Type B pancreatic cell (in vitro differentiated cells): Measurements from ENCODE around the gene AK1. TPM values are rescaled to one million over a fixed set of nuclear protein-coding genes. Genes with fewer than 3 reads are reported as not detected.

Source experiments
- DNase-seq: peaks from one replicate; pipeline ENCODE4 v3.0.0; 2021; ENCODE audit warnings: mixed read lengths; ENCODE audit not compliant: unreplicated experiment; ENCODE audit errors: extremely low spot score
- H3K27ac Mint-ChIP-seq: 2 replicates; pipeline ENCODE4 v1.8.0; 2021; ENCODE audit warnings: mild to moderate bottlenecking, mixed read lengths
- H3K27me3 Mint-ChIP-seq: 2 replicates; pipeline ENCODE4 v1.8.0; 2021; ENCODE audit warnings: mixed read lengths
- H3K36me3 Mint-ChIP-seq: 2 replicates; pipeline ENCODE4 v1.8.0; 2021; ENCODE audit warnings: mixed read lengths
- H3K4me1 Mint-ChIP-seq: one replicate; pipeline ENCODE4 v1.8.0; 2021; ENCODE audit warnings: mixed read lengths; ENCODE audit not compliant: unreplicated experiment
- H3K4me3 Mint-ChIP-seq: 2 replicates; pipeline ENCODE4 v1.8.0; 2021; ENCODE audit warnings: mild to moderate bottlenecking, mixed read lengths
- H3K9me3 Mint-ChIP-seq: 2 replicates; pipeline ENCODE4 v1.8.0; 2021; ENCODE audit warnings: mixed read lengths
- CTCF ChIP-seq: fragments of 200-600 bp; sonication (generic); conservative IDR thresholded peaks from 2 replicates; pipeline ENCODE4 v1.5.0; 2021; ENCODE audit warnings: antibody characterized with exemption, mild to moderate bottlenecking
- total RNA-seq: library from RNA; stranded (reverse); gene quantifications from 2 replicates; pipeline ENCODE4 v1.2.1, GENCODE V29; 2021; ENCODE audit warnings: low replicate concordance

AK1 gene
- total RNA-seq, 1 donor from 2014 or later = 59.8 TPM

DNA sequence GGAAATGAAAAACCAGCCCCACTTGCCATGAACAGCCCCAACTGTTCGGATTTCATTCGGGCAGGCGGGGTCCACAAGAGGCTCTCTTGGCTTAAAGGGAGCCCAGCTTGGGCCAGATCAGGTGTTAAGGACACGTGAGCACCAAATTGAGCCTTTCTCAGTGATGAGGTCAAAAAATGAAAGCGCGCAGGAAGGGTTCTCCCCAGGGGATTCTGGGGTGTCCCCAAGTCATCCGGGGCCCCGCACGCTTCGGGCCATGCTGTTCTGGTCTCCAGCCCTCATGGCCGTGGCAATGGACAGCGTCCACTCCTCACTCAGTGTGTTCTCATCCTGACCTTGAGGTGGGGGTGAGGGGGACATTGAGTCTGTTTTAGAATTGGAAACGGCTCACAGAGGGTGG, 10.9 kb downstream of the AK1 start:
- no peak overlapping the region for H3K27ac Mint-ChIP-seq
- DNase-seq = no peak
- H3K4me1 Mint-ChIP-seq = peaks cover 22% of the 10 kb centered on the region
- peaks cover 7% of the 10 kb centered on the region for H3K36me3 Mint-ChIP-seq
- H3K27me3 Mint-ChIP-seq = no peaks in the 10 kb centered on the region
- TF ChIP-seq CTCF = no peak
- no peak overlapping the region for H3K4me3 Mint-ChIP-seq
- H3K9me3 Mint-ChIP-seq = no peaks in the 10 kb centered on the region

GRCh38 chr9:127865645-127866464, 11.6 kb downstream of the AK1 start:
- H3K27me3 Mint-ChIP-seq = no peaks in the 10 kb centered on the region
- H3K9me3 Mint-ChIP-seq = no peaks in the 10 kb centered on the region
- no peak overlapping the region for H3K4me3 Mint-ChIP-seq
- DNase-seq = no peak
- no peak for TF ChIP-seq CTCF
- H3K4me1 Mint-ChIP-seq = peaks cover 22% of the 10 kb centered on the region
- peaks cover 7% of the 10 kb centered on the region for H3K36me3 Mint-ChIP-seq
- H3K27ac Mint-ChIP-seq = no peak overlapping the region

- no peaks in the 10 kb centered on the region for H3K27me3 Mint-ChIP-seq
- H3K9me3 Mint-ChIP-seq = no peaks in the 10 kb centered on the region
- peaks cover 3% of the 10 kb centered on the region for H3K36me3 Mint-ChIP-seq
- DNase-seq = no peak
- H3K27ac Mint-ChIP-seq = no peak overlapping the region
- peaks cover 22% of the 10 kb centered on the region for H3K4me1 Mint-ChIP-seq
- no peak for TF ChIP-seq CTCF
- no peak overlapping the region for H3K4me3 Mint-ChIP-seq
Measured at GRCh38 chr9:127863191-127863621, 14.3 kb downstream of the AK1 start.

- Mint-ChIP-seq H3K36me3 (peaks cover 3% of the 10 kb centered on the region), H3K4me1 (peaks cover 26% of the 10 kb centered on the region), H3K27ac (no peak overlapping the region), H3K9me3 (no peaks in the 10 kb centered on the region), H3K4me3 (no peak overlapping the region), H3K27me3 (no peaks in the 10 kb centered on the region)
- no peak for DNase-seq
- TF ChIP-seq CTCF = no peak
Measured at GRCh38 chr9:127862075-127863011, 15.1 kb downstream of the AK1 start.

GRCh38 chr9:127860779-127861178, 16.7 kb downstream of the AK1 start:
- Mint-ChIP-seq H3K36me3 (peaks cover 2% of the 10 kb centered on the region), H3K4me3 (no peak overlapping the region), H3K9me3 (no peaks in the 10 kb centered on the region), H3K4me1 (peaks cover 27% of the 10 kb centered on the region), H3K27ac (no peak overlapping the region), H3K27me3 (no peaks in the 10 kb centered on the region)
- no peak for DNase-seq
- no peak for TF ChIP-seq CTCF
